HG02852 (cell line): ENCODE results near the gene PARVA.

ENCODE experiments used
- ATAC-seq: cut with Tn5 transposase; IDR thresholded peaks from one replicate; pipeline ENCODE4 v1.9.1; 2021; ENCODE audit warnings: mild to moderate bottlenecking, moderate library complexity; ENCODE audit not compliant: unreplicated experiment

The PARVA gene

GRCh38 chr11:12456651-12457579, 79.5 kb downstream of the PARVA start:
- ATAC-seq, result no peak

GRCh38 chr11:12458042-12458441, 80.7 kb downstream of the PARVA start:
- no peak for ATAC-seq

GRCh38 chr11:12459374-12459773, 82.0 kb downstream of the PARVA start:
- no peak for ATAC-seq

GRCh38 chr11:12459865-12460444, 82.6 kb downstream of the PARVA start:
- no peak for ATAC-seq

- no peak for ATAC-seq
These were observed 83.1 kb downstream of the PARVA start for GRCh38 chr11:12460466-12460865.

GRCh38 chr11:12461516-12461915, 84.1 kb downstream of the PARVA start:
- no peak for ATAC-seq

- ATAC-seq, result no peak
These were observed 86.9 kb downstream of the PARVA start for GRCh38 chr11:12464303-12464702.

GRCh38 chr11:12465332-12465731, 88.0 kb downstream of the PARVA start:
- ATAC-seq, result no peak

GRCh38 chr11:12467610-12468009, 90.2 kb downstream of the PARVA start:
- no peak for ATAC-seq

GRCh38 chr11:12469451-12469850, 92.1 kb downstream of the PARVA start:
- no peak for ATAC-seq

GRCh38 chr11:12470236-12470635, 92.9 kb downstream of the PARVA start:
- no peak for ATAC-seq

GRCh38 chr11:12472401-12473005, 95.1 kb downstream of the PARVA start:
- ATAC-seq, result no peak

- no peak for ATAC-seq
These were observed 96.0 kb downstream of the PARVA start for GRCh38 chr11:12473381-12473780.

GRCh38 chr11:12474871-12475270, 97.5 kb downstream of the PARVA start:
- no peak for ATAC-seq

GRCh38 chr11:12478743-12479142, 101.4 kb downstream of the PARVA start:
- no peak for ATAC-seq

GRCh38 chr11:12480401-12480800, 103.0 kb downstream of the PARVA start:
- no peak for ATAC-seq

- no peak for ATAC-seq
These were observed 105.5 kb downstream of the PARVA start for GRCh38 chr11:12482839-12483238.

- no peak for ATAC-seq
These were observed 106.2 kb downstream of the PARVA start for GRCh38 chr11:12483604-12484003.

- ATAC-seq, result no peak
These were observed 108.0 kb downstream of the PARVA start for GRCh38 chr11:12485328-12485727.

- ATAC-seq, result no peak
These were observed 111.9 kb downstream of the PARVA start for GRCh38 chr11:12489246-12489772.

- no peak for ATAC-seq
These were observed 117.3 kb downstream of the PARVA start for GRCh38 chr11:12494699-12495098.
